PFSK-1 (cell line): ENCODE results near the gene CCDC138.

Experiments used
- FOXP2 ChIP-seq: optimal IDR thresholded peaks from 2 replicates; pipeline ENCODE3; 2011; ENCODE audit warnings: borderline replicate concordance, control low read depth, inconsistent platforms; ENCODE audit not compliant: insufficient read depth; ENCODE audit errors: extremely low read length, extremely low read depth
- POLR2AphosphoS5 ChIP-seq: IDR thresholded peaks from 2 replicates; pipeline ENCODE4 v1.6.1; 2012; ENCODE audit warnings: low read depth, mild to moderate bottlenecking, control low read depth, low read length, moderate library complexity
- REST ChIP-seq, 2 experiments: IDR thresholded peaks; 2 replicates each; pipeline versions ENCODE4 v1.6.1 to v1.8.0; 2011 to 2012; ENCODE audit warnings: low read depth in 2 of 2, low read length in 2 of 2, control low read depth in 1 of 2, inconsistent platforms in 1 of 2, mild to moderate bottlenecking in 1 of 2, moderate library complexity in 1 of 2; ENCODE audit not compliant: insufficient read depth in 1 of 2
- SIN3A ChIP-seq: IDR thresholded peaks from 2 replicates; pipeline ENCODE4 v1.6.1; 2012; ENCODE audit warnings: mild to moderate bottlenecking, low read length, moderate library complexity, borderline replicate concordance; ENCODE audit not compliant: insufficient read depth
- TAF1 ChIP-seq: IDR thresholded peaks from 2 replicates; pipeline ENCODE4 v1.6.1; 2012; ENCODE audit warnings: low read length, control low read depth, borderline replicate concordance; ENCODE audit not compliant: insufficient read depth

GRCh38 chr2:108911807-108912628 is 125.4 kb downstream of the CCDC138 start:
- TF ChIP-seq POLR2AphosphoS5 (no peak), REST (IDR thresholded peaks at IDR 0.05; ENCODE audit: insufficient read depth in 1 of 2, low read depth in 2 of 2, low read length in 2 of 2) (no peak), TAF1 (no peak), SIN3A (no peak), FOXP2 (no peak)
